ENCODE measurements around the gene GP9.
"Not testable (repeated sequence)": the region's sequence is repeated elsewhere in the genome, so short reads cannot be mapped to it uniquely, and the experiment has no call there.

GP9 gene

DNA sequence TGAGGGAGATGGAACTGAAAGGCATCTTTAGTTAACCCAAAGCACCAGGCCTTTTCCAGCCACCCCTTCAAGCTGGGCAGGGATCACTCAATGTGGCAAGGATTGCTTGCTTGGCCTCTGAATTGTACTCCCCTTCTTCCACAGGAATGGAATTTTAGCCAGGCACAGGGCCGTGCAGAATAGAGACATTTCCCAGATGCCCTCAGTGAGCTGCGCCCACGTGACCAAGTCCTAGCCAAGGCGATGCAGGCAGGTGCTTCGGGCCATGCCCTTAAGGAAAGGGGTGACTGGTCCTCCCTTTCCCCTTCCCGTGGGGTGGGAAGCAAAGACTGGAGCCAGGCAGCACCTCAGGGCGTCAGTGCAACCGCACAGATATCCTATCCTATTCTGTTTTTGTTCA lies 17.9 kb downstream of the GP9 start:
- DNase-seq = no peak

GRCh38 chr3:129081503-129081902 lies 20.9 kb downstream of the GP9 start:
- DNase-seq = no peak

GRCh38 chr3:129082026-129082425 lies 21.4 kb downstream of the GP9 start:
- DNase-seq = no peak

DNA sequence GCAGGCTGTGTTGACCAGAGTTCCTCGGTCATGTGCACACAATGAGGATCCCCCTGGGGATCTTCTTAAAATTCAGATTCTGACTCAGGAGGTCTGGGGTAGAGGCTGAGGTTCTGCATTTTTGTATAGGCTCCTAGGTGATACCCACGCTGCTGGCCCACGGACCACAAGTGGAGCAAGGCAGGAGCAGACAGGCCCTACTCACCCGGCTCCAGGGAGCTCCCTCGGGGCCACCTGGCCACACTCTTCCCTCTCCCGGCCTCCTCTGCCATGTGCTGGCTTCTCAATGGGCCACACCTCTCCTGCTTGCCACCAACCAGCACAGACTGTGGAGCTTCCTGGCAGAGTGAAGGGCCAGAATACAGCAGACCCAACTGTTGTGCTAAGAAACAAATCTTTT lies 23.9 kb downstream of the GP9 start:
- no peak for DNase-seq

- DNase-seq = no peak
Observed at GRCh38 chr3:129085165-129085715, 24.7 kb downstream of the GP9 start.

GRCh38 chr3:129085818-129086217 lies 25.2 kb downstream of the GP9 start:
- DNase-seq = no peak

DNA sequence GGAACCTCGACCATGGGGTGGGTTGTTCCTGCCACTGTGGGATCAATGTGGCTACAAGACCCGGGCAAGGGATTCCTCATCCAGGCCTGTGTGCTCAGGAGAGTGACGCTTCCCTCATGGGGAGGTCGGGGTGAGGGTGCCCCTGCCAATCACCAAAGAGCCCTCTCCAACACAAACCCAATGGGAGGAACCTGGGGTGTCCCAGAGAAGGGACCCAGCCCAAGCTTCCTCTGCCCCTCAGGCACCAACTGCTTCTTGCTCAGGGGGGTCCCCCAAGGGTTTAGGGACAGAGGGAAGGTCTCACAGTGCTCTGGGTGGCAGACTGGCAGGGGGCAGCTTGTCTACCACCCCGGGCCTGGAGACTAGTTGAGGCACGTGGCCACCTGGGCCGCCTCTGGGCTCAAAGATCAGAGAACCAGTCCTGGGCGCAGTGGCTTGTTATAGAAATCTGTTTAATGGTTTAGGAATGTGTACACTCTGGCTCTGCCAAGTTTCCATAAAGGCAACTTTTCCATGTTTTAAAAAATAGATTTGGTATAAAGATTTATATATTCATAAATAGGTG lies 26.6 kb downstream of the GP9 start:
- no peak for DNase-seq

DNA sequence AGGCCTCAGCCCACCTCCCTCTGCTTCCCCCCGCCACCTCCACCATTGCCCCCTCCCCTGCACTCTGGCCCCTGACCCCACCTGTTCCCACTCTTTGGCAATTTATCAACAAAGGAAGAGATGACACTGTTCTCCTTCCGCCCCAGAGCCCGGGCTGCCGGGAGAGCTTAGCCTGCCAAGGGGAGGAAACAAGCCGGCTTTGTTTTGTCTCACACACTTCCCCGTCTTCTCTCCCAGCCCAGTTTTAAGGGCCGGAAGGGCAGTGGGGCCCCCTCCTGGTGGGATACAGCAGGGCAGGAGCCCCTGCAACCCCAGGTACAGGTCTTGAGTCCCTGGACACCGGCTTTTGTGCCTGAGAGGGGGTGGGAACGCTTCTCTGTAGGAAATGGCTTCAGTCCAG lies 27.3 kb downstream of the GP9 start:
- peak in 3 of 6 experiments; percentile 16 to 42 (median 21) for DNase-seq

GRCh38 chr3:129088312-129088711 lies 27.7 kb downstream of the GP9 start:
- not testable (repeated sequence) for DNase-seq

GRCh38 chr3:129095285-129095684 lies 34.7 kb downstream of the GP9 start:
- DNase-seq = no peak

- no peak for DNase-seq
Observed at GRCh38 chr3:129100274-129100673, 39.7 kb downstream of the GP9 start.

- no peak for DNase-seq
Observed at GRCh38 chr3:129101370-129102138, 41.0 kb downstream of the GP9 start.

DNA sequence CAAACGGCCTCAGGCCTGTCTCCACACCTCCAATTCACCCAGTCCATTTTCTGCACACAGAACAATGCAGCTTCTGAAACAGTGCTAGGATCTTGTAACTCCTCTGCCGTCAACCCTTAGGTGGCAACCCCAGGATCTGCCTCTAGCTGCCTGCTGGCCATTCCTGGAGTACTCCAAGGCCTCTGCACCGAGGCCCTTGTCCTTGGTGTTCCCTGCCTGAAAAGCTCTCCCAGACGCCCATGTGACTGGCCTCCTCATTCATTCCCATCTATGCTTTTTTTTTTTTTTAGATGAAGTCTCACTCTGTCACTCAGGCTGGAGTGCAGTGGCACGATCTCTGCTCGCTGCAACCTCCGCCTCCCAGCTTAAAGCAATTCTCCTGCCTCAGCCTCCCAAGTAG lies 42.7 kb downstream of the GP9 start:
- no peak for DNase-seq

DNA sequence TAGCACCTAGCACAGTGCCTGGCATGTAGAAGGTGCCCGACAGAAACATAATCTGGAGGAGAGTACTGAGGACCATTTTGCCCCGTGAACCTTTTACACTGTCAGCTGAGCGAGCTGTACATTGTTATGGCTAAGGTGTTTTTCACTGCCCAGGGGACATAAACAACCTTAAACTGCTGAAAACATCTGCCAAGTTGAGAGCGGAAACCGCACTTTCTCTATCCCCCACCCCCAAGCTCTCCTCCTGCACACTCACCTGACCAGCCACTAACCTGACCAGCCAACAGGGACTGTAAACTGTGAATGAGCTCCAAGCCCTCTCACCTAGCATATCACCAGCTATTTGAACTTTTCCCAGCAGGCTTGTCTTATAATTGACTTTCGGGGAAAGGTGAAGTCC lies 43.5 kb downstream of the GP9 start:
- no peak for DNase-seq

GRCh38 chr3:129104498-129105079 lies 44.0 kb downstream of the GP9 start:
- DNase-seq = no peak

DNA sequence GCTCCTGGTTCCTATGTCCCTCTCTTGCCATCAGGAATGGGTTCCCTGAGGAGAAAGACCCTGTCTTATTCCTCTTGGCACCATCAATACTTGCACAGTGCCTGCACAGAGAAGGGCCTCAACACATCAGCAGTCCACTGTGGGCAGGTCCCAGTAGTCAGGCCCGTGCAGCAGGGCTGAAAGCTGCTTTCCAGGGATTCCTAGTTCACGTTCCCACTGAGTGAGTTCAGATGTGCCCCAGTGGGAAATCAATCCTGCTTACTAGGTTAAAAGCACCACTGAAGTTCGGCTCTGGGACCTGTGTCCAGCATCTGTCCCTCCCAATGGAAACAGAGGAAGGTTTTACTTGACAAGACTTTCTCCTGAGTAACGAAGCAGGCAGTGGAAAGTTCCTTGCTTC lies 45.3 kb downstream of the GP9 start:
- no peak for DNase-seq

DNA sequence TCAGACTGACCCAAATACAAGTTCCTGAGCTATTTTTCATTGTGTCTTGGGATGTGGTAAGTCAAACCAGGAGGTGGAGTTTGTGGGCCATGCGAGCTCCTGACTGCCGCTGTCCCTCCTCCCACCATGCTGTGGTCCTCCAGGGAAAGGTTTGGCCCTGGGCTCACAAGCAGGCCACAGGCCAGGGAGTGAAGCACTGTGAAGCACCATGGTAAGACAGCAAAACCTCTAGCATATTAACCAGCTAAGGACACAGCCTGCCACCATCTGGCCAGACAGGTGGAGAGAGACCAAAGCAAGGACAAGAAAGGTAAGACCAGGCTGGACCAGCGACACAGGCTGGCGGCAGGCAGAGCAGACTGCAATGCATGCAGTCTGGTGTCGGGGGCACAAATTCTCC lies 45.7 kb downstream of the GP9 start:
- no peak for DNase-seq

GRCh38 chr3:129106866-129107565 lies 46.4 kb downstream of the GP9 start:
- no peak for DNase-seq

DNA sequence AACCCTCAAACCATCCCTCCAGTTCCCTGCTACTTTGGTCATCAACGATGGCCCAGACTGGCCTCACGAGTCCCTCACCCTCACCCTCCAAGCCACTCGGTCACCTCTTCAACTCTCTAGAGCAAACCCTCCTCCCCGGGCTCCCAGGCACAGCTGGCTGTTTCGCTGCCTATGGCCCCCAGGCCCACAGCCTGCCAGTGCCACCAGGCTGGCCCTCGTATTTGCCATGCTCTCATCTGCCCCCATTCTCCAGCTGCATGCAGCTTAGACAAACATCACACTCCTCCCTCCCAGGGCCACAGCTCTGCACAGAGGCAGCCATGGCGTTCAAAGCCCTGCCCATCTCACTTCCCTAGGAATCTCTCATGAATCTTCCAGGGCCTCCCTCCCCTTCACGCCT lies 47.2 kb downstream of the GP9 start:
- DNase-seq = no peak

GRCh38 chr3:129111076-129111780 lies 50.6 kb downstream of the GP9 start:
- DNase-seq = not testable (repeated sequence)
